K562 (cell line): ENCODE results near the gene LAMTOR5. TPM values are rescaled to one million over a fixed set of nuclear protein-coding genes. Genes with fewer than 3 reads are reported as not detected.

ENCODE experiments used
- CHAMP1 ChIP-seq: fragments of 450-650 bp; IDR thresholded peaks from 2 replicates; pipeline ENCODE4 v1.6.1; 2016; ENCODE audit warnings: mild to moderate bottlenecking
- IRF2 ChIP-seq: sonication (generic); formaldehyde crosslinking; IDR thresholded peaks from 2 replicates; pipeline ENCODE4 v1.8.1; 2022; ENCODE audit warnings: mild to moderate bottlenecking, missing genetic modification reagents
- KHSRP ChIP-seq: fragments of 450-650 bp; IDR thresholded peaks from 2 replicates; pipeline ENCODE4 v1.6.1; 2017
- KLF6 ChIP-seq: fragments of 250-450 bp; sonication (Bioruptor Pico); IDR thresholded peaks from 2 replicates; pipeline ENCODE4 v1.4.0; 2020; ENCODE audit warnings: mild to moderate bottlenecking, moderate library complexity, borderline replicate concordance
- MED1 ChIP-seq: sonication (generic); formaldehyde crosslinking; IDR thresholded peaks from 2 replicates; pipeline ENCODE4 v1.8.1; 2023; ENCODE audit warnings: missing genetic modification reagents, borderline replicate concordance
- MNT ChIP-seq, 2 experiments: fragments of 450-650 bp; conservative IDR thresholded peaks; 2 replicates each; pipeline ENCODE4 v1.6.1; 2017; ENCODE audit warnings: mild to moderate bottlenecking in 2 of 2, moderate library complexity in 2 of 2
- OTX1 ChIP-seq: fragments of 450-650 bp; formaldehyde crosslinking; IDR thresholded peaks from 2 replicates; pipeline ENCODE4 v1.4.0; 2022; ENCODE audit warnings: mild to moderate bottlenecking
- POLR2G ChIP-seq: fragments of 200-400 bp; formaldehyde crosslinking; IDR thresholded peaks from 2 replicates; pipeline ENCODE4 v1.6.1; 2017; ENCODE audit warnings: low read depth, mild to moderate bottlenecking, antibody characterized with exemption, low read length, moderate library complexity
- RBM17 ChIP-seq: fragments of 200-400 bp; formaldehyde crosslinking; IDR thresholded peaks from 2 replicates; pipeline ENCODE4 v1.6.1; 2017; ENCODE audit warnings: low read depth, mild to moderate bottlenecking, low read length, borderline replicate concordance
- RHOXF2B ChIP-seq: fragments of 250-450 bp; sonication (Bioruptor Pico); conservative IDR thresholded peaks from 2 replicates; pipeline ENCODE4 v1.5.1; 2021
- RREB1 ChIP-seq: fragments of 250-450 bp; sonication (Bioruptor Pico); IDR thresholded peaks from 2 replicates; pipeline ENCODE4 v1.4.0; 2020
- ZBED1 ChIP-seq: IDR thresholded peaks from 2 replicates; pipeline ENCODE4 v1.6.1; 2014
- ZHX1 ChIP-seq: fragments of 150-350 bp; conservative IDR thresholded peaks from 2 replicates; pipeline ENCODE4 v1.6.1; 2014; ENCODE audit warnings: low read length
- ZNF583 ChIP-seq: fragments of 250-450 bp; sonication (Bioruptor Pico); IDR thresholded peaks from 2 replicates; pipeline ENCODE4 v1.4.0; 2020
- polyA plus RNA-seq, 8 experiments: library from polyadenylated mRNA; depleted of rRNA in 4 of 8; stranded (reverse) in 5 of 8; unstranded in 3 of 8; fragments of >200 nt; fragmentation: Nextera tagmentation in 2 of 8; fragmentation: Illumina TruSeq in 1 of 8; extraction: Ambion mirVana in 2 of 8; extraction: Trizol in 1 of 8; gene quantifications; 2 replicates each; pipeline versions ENCODE4 v1.2.1 to v1.2.3, GENCODE V29; 2011 to 2014; ENCODE audit warnings: inconsistent platforms in 1 of 8, missing spikeins in 1 of 8
- total RNA-seq, 7 experiments: library from RNA; depleted of rRNA in 6 of 7; stranded (reverse); fragments of >200 nt in 6 of 7; fragmentation: Illumina TruSeq in 2 of 7; extraction: Trizol in 2 of 7; gene quantifications; 2 replicates each; pipeline versions ENCODE4 v1.2.1 to v1.2.3, GENCODE V29; 2011 to 2021; ENCODE audit warnings: low replicate concordance in 1 of 7

LAMTOR5 gene
- total and polyA plus RNA-seq, 9 of the 15 experiments (the other 6 are each of a cell fraction or from before 2014, with no cell fraction given): 118 to 712 (median 241) TPM

- TF ChIP-seq RBM17 (no peak), MNT (conservative IDR thresholded peaks at IDR 0.05) (peak; percentile 93 to 98), OTX1 (0 out of 2 replicates have a peak, but pooled peaks have one; percentile 66), ZHX1 (peak; percentile 88), ZBED1 (peak; percentile 65; the same call in 1 of the 2 replicates), ZNF583 (0 out of 2 replicates have a peak, but pooled peaks have one; percentile 24), KLF6 (peak; percentile 67; the same call in 1 of the 2 replicates), KHSRP (peak; percentile 77; the same call in 1 of the 2 replicates), IRF2 (CRISPR knock-in tag) (no peak), CHAMP1 (no peak; the same call in 1 of the 2 replicates), MED1 (CRISPR knock-in tag) (no peak), RHOXF2B (CRISPR knock-in tag) (no peak), RREB1 (CRISPR knock-in tag) (peak; percentile 85; the same call in 1 of the 2 replicates), POLR2G (peak; percentile 97)
These were observed at the start of gene LAMTOR5 (continued) for GRCh38 chr1:110407260-110408210.
